Vagina (tissue), 2 donors: Measurements from ENCODE around the gene UNK.

Experiments used
- CTCF ChIP-seq, 3 experiments: fragments of 450-650 bp in 2 of 3; fragments of 200-600 bp in 1 of 3; sonication (generic) in 1 of 3; IDR thresholded peaks; one replicate each; pipeline ENCODE4 v1.5.1; 2017 to 2019; ENCODE audit warnings: antibody characterized with exemption in 3 of 3, mild to moderate bottlenecking in 2 of 3, moderate library complexity in 2 of 3
- POLR2AphosphoS5 ChIP-seq, 2 donors: sonication (generic); formaldehyde crosslinking; IDR thresholded peaks; one replicate each; pipeline ENCODE4 v1.9.0; 2017; ENCODE audit warnings: antibody characterized with exemption in 2 of 2, mild to moderate bottlenecking in 2 of 2, low read depth in 1 of 2; ENCODE audit not compliant: insufficient read depth in 1 of 2

GRCh38 chr17:75846692-75847613 is 62.3 kb downstream of the UNK start:
- TF ChIP-seq CTCF (IDR thresholded peaks at IDR 0.05) (no peak), POLR2AphosphoS5 (IDR thresholded peaks at IDR 0.05; ENCODE audit: insufficient read depth in 1 of 2, low read depth in 1 of 2) (peak in 1 of 2 donors; percentile 16)
